A673 (cell line): ENCODE measurements around the gene GALNT7. TPM values are rescaled to one million over a fixed set of nuclear protein-coding genes. Genes with fewer than 3 reads are reported as not detected.
A peak's percentile ranks its signal among the peaks of the same experiment; 100 is the strongest.

ENCODE experiments used
- BruUV-seq: library from RNA; stranded (reverse); fragments of 400-500 nt; replicated peaks from 2 replicates; lab custom pipeline; 2021; lab: Mats Ljungman, UMichigan
- CTCF ChIA-PET: fragments of 300-600 bp; sonication (Branson Sonifier 250); formaldehyde crosslinking; loops from one replicate; lab custom pipeline; 2022; ENCODE audit warnings: antibody characterized with exemption; lab: Charles Lee
- POLR2A ChIA-PET: fragments of 300-600 bp; sonication (Branson Sonifier 250); formaldehyde crosslinking; loops from one replicate; lab custom pipeline; 2022; ENCODE audit warnings: antibody characterized with exemption; ENCODE audit not compliant: low non-redundant PET; lab: Charles Lee
- DNase-seq: peaks from one replicate; pipeline ENCODE4 v3.0.0-alpha.2; 2015; ENCODE audit warnings: low spot score
- H3K27ac ChIP-seq: fragments of 200-600 bp; sonication (generic); 2 replicates; pipeline ENCODE4 v1.5.1; 2016; ENCODE audit warnings: mixed run types, low read depth, mild to moderate bottlenecking, mixed read lengths, antibody characterized with exemption, low read length; ENCODE audit not compliant: poor library complexity, severe bottlenecking
- H3K27me3 ChIP-seq: fragments of 200-600 bp; sonication (generic); replicated peaks from 2 replicates; pipeline ENCODE4 v1.6.1; 2017; ENCODE audit warnings: mixed run types, low read depth, mild to moderate bottlenecking, mixed read lengths, antibody characterized with exemption, low read length; ENCODE audit not compliant: insufficient read depth, poor library complexity
- H3K36me3 ChIP-seq: fragments of 200-600 bp; sonication (generic); 2 replicates; pipeline ENCODE4 v1.6.1; 2016; ENCODE audit warnings: mixed run types, mild to moderate bottlenecking, mixed read lengths, antibody characterized with exemption, low read length; ENCODE audit not compliant: insufficient read depth, poor library complexity, severe bottlenecking
- H3K4me1 ChIP-seq: fragments of 200-600 bp; sonication (generic); 2 replicates; pipeline ENCODE4 v1.6.1; 2017; ENCODE audit warnings: mixed run types, mild to moderate bottlenecking, mixed read lengths, antibody characterized with exemption, low read length; ENCODE audit not compliant: insufficient read depth, poor library complexity, severe bottlenecking
- H3K4me3 ChIP-seq: fragments of 200-600 bp; sonication (generic); 2 replicates; pipeline ENCODE4 v1.5.1; 2016; ENCODE audit warnings: low read depth, mixed run types, mild to moderate bottlenecking, mixed read lengths, low read length; ENCODE audit not compliant: poor library complexity, severe bottlenecking
- H3K9me3 ChIP-seq: fragments of 200-600 bp; sonication (generic); 2 replicates; pipeline ENCODE4 v1.6.1; 2016; ENCODE audit warnings: mixed run types, low read depth, mild to moderate bottlenecking, mixed read lengths, antibody characterized with exemption, low read length; ENCODE audit not compliant: poor library complexity, severe bottlenecking
- CTCF ChIP-seq: fragments of 300-800, 200-600 bp; sonication (generic); conservative IDR thresholded peaks from 2 replicates; pipeline ENCODE4 v1.5.1; 2017; ENCODE audit warnings: low read depth, mild to moderate bottlenecking, antibody characterized with exemption, low read length, moderate library complexity, mixed read lengths
- EZH2 ChIP-seq: fragments of 200-600 bp; sonication (generic); IDR thresholded peaks from 2 replicates; pipeline ENCODE4 v1.6.1; 2017; ENCODE audit warnings: borderline replicate concordance, low read depth, mild to moderate bottlenecking, mixed read lengths, antibody characterized with exemption, low read length; ENCODE audit not compliant: poor library complexity, severe bottlenecking
- intact Hi-C: fragments of 100-400 bp; cut with micrococcal nuclease; formaldehyde crosslinking; loops from one replicate; pipeline ENCODE4 v1.10.0; 2022; ENCODE audit not compliant: unreplicated experiment
- total RNA-seq: library from RNA; stranded (reverse); gene quantifications from 2 replicates; pipeline ENCODE4 v1.2.3, GENCODE V29; 2021

GALNT7 gene
- total RNA-seq, 1 experiment from 2014 or later = 89.7 TPM

- Histone ChIP-seq H3K36me3 (peaks cover 59% of the 10 kb centered on the region), H3K27me3 (no peaks in the 10 kb centered on the region), H3K4me1 (peaks cover 7% of the 10 kb centered on the region), H3K9me3 (no peaks in the 10 kb centered on the region), H3K27ac (peak overlapping the region; percentile 22), H3K4me3 (no peak overlapping the region)
- no peak for DNase-seq
- intact Hi-C loops = no loop called here
- CTCF ChIA-PET = no interaction called here
- TF ChIP-seq CTCF = no peak
- TF ChIP-seq EZH2 = no peak
- no TSS peak for BruUV-seq
- POLR2A ChIA-PET = interaction anchor here (0.6 kb wide), 1 partner anchor 9 kb away, joined by 3 read pairs; the partner anchor contains the start of gene HMGB2
Measured at GRCh38 chr4:173325007-173325736, 156.6 kb downstream of the GALNT7 start.

GRCh38 chr4:173328236-173328901 is 159.8 kb downstream of the GALNT7 start:
- H3K27me3 ChIP-seq = no peaks in the 10 kb centered on the region
- ChIA-PET POLR2A (no interaction called here), CTCF (no interaction called here)
- H3K36me3 ChIP-seq = peaks cover 78% of the 10 kb centered on the region
- peaks cover 16% of the 10 kb centered on the region for H3K4me1 ChIP-seq
- peak overlapping the region; percentile 21 for H3K27ac ChIP-seq
- DNase-seq = no peak
- H3K9me3 ChIP-seq = no peaks in the 10 kb centered on the region
- TF ChIP-seq EZH2 (no peak), CTCF (no peak)
- intact Hi-C loops = no loop called here
- BruUV-seq = no TSS peak
- no peak overlapping the region for H3K4me3 ChIP-seq

GRCh38 chr4:173330590-173330989 is 162.0 kb downstream of the GALNT7 start:
- ChIA-PET CTCF (interaction anchor here (0.6 to 2.5 kb wide), 2 partner anchors 10 to 29 kb away, joined by 7 to 8 read pairs; no protein-coding TSS in a partner anchor), POLR2A (no interaction called here)
- TF ChIP-seq CTCF (no peak), EZH2 (no peak)
- Histone ChIP-seq H3K27me3 (no peaks in the 10 kb centered on the region), H3K27ac (peak overlapping the region; percentile 9), H3K4me1 (peaks cover 16% of the 10 kb centered on the region), H3K9me3 (no peaks in the 10 kb centered on the region), H3K36me3 (peaks cover 74% of the 10 kb centered on the region), H3K4me3 (peak overlapping the region; percentile 27)
- no peak for DNase-seq
- BruUV-seq = no TSS peak
- intact Hi-C loops = loop anchor here (10.0 kb wide), 1 partner anchor 984 kb away; no protein-coding TSS in a partner anchor
